Peyer's patch (tissue), 4 donors: ENCODE measurements around the gene LSMEM2.

Experiments used
- CTCF ChIP-seq, 6 experiments: fragments of 450-650 bp in 4 of 6; fragments of 200-600 bp in 2 of 6; sonication (generic) in 1 of 6; IDR thresholded peaks; one replicate each; pipeline ENCODE4 v1.5.1; 2017 to 2019; ENCODE audit warnings: antibody characterized with exemption in 6 of 6, mild to moderate bottlenecking in 3 of 6, moderate library complexity in 1 of 6
- POLR2A ChIP-seq, 2 donors: fragments of 450-650 bp; IDR thresholded peaks; one replicate each; pipeline ENCODE4 v1.5.1; 2017; ENCODE audit warnings: antibody characterized with exemption in 2 of 2, mild to moderate bottlenecking in 2 of 2, moderate library complexity in 2 of 2

GRCh38 chr3:50250514-50250913, 28.4 kb upstream of the LSMEM2 start:
- no peak for TF ChIP-seq CTCF (IDR thresholded peaks at IDR 0.05)
- TF ChIP-seq POLR2A (IDR thresholded peaks at IDR 0.05) = no peak
